SH-SY5Y (cell line): ENCODE results near the gene ARHGEF11.

ENCODE experiments used
- GATA2 ChIP-seq: IDR thresholded peaks from 2 replicates; pipeline ENCODE4 v1.6.1; 2011; ENCODE audit warnings: mild to moderate bottlenecking, low read depth, low read length
- GATA3 ChIP-seq: IDR thresholded peaks from 2 replicates; pipeline ENCODE4 v1.6.1; 2011; ENCODE audit warnings: low read depth, mild to moderate bottlenecking, low read length, moderate library complexity

GRCh38 chr1:157001304-157001703 lies 44.2 kb downstream of the ARHGEF11 start:
- no peak for TF ChIP-seq GATA2
- TF ChIP-seq GATA3 = no peak
